GM23248 (cell line): ENCODE data around the gene HOXB3.

ENCODE experiments used
- EZH2 ChIP-seq: fragments of 200-600 bp; sonication (generic); IDR thresholded peaks from 2 replicates; pipeline ENCODE4 v1.6.1; 2018; ENCODE audit warnings: antibody characterized with exemption, mild to moderate bottlenecking; ENCODE audit not compliant: insufficient read depth, poor library complexity, severe bottlenecking
- EZH2phosphoT487 ChIP-seq: fragments of 200-600 bp; sonication (generic); IDR thresholded peaks from 2 replicates; pipeline ENCODE4 v1.6.1; 2018; ENCODE audit warnings: antibody characterized with exemption, moderate library complexity, mild to moderate bottlenecking, low read depth; ENCODE audit not compliant: insufficient read depth

GRCh38 chr17:48588528-48588927 lies 1.5 kb downstream of the HOXB3 start:
- no peak for TF ChIP-seq EZH2
- no peak for TF ChIP-seq EZH2phosphoT487
